Natural killer cell (primary cell): Measurements from ENCODE around the gene VSIG10L2. TPM values are rescaled to one million over a fixed set of nuclear protein-coding genes. Genes with fewer than 3 reads are reported as not detected.

Source experiments
- ATAC-seq, 3 donors: fragments of 150-1000 bp in 2 of 3; fragments of 200-7000 bp in 1 of 3; cut with Tn5 transposase; 1 replicate in 1 of 3; 2 replicates in 2 of 3; pipeline ENCODE4 v1.10.0; 2021; ENCODE audit warnings: mild to moderate bottlenecking in 2 of 3, moderate library complexity in 2 of 3
- DNase-seq, 2 donors: peaks; one replicate each; pipeline versions ENCODE4 v3.0.0 to v3.0.0-alpha.2; 2013 to 2021; ENCODE audit warnings: mixed read lengths in 1 of 2
- H3K27ac ChIP-seq: one replicate; pipeline ENCODE4 v1.5.1; 2013; ENCODE audit warnings: mild to moderate bottlenecking, low read length
- H3K27me3 ChIP-seq: one replicate; pipeline ENCODE4 v1.6.1; 2013; ENCODE audit warnings: low read length; ENCODE audit not compliant: control insufficient read depth, insufficient read depth
- H3K36me3 ChIP-seq: one replicate; pipeline ENCODE4 v1.6.1; 2013; ENCODE audit warnings: low read length; ENCODE audit not compliant: control insufficient read depth, insufficient read depth
- H3K4me1 ChIP-seq: one replicate; pipeline ENCODE4 v1.6.1; 2013; ENCODE audit warnings: low read length; ENCODE audit not compliant: control insufficient read depth, insufficient read depth
- H3K4me3 ChIP-seq: one replicate; pipeline ENCODE4 v1.5.1; 2013; ENCODE audit warnings: low read length
- H3K9me3 ChIP-seq: one replicate; pipeline ENCODE4 v1.6.1; 2013; ENCODE audit warnings: low read length; ENCODE audit not compliant: control insufficient read depth, insufficient read depth
- H3K27ac Mint-ChIP-seq, 2 donors: one replicate each; pipeline ENCODE4 v1.8.0; 2022; ENCODE audit warnings: mild to moderate bottlenecking in 2 of 2, mixed read lengths in 2 of 2, moderate library complexity in 1 of 2
- H3K27me3 Mint-ChIP-seq, 2 donors: one replicate each; pipeline ENCODE4 v1.8.0; 2022; ENCODE audit warnings: low read depth in 2 of 2, mixed read lengths in 2 of 2
- H3K36me3 Mint-ChIP-seq: one replicate; pipeline ENCODE4 v1.8.0; 2022; ENCODE audit warnings: mixed read lengths
- H3K4me1 Mint-ChIP-seq, 2 donors: one replicate each; pipeline ENCODE4 v1.8.0; 2022; ENCODE audit warnings: mixed read lengths in 2 of 2
- H3K4me3 Mint-ChIP-seq: one replicate; pipeline ENCODE4 v1.8.0; 2022; ENCODE audit warnings: mild to moderate bottlenecking, moderate library complexity, mixed read lengths
- H3K9me3 Mint-ChIP-seq, 2 donors: one replicate each; pipeline ENCODE4 v1.8.0; 2022; ENCODE audit warnings: mixed read lengths in 2 of 2
- WGBS: methylation state at CpG from one replicate; pipeline ENCODE4 v1.1.7; 2013; ENCODE audit warnings: missing lambda C conversion rate; ENCODE audit not compliant: insufficient coverage; 5-methylcytosine and 5-hydroxymethylcytosine counted together
- intact Hi-C: fragments of 100-400 bp; cut with micrococcal nuclease; formaldehyde crosslinking; loops from one replicate; pipeline ENCODE4 v1.14.2; 2022
- total RNA-seq, 4 donors: library from RNA; stranded (reverse); fragments of 120-200 nt in 1 of 4; gene quantifications; one replicate each; pipeline versions ENCODE4 v1.2.3 to v1.2.4, GENCODE V29; 2013 to 2022
- TF ChIP-seq, protein P1 (sequence below): fragments of 200-600 bp; IDR thresholded peaks from one replicate; pipeline ENCODE4 v1.8.0; 2022; ENCODE audit warnings: antibody characterized with exemption

Gene VSIG10L2
- total RNA-seq, 3 donors from 2014 or later (not counting 1 experiment from before 2014, with no cell fraction given), result not detected

- H3K9me3 ChIP-seq, result no peaks in the 10 kb centered on the region
- DNase-seq, result no peak
- intact Hi-C loops, result no loop called here
These were observed 8.5 kb downstream of the VSIG10L2 start for GRCh38 chr11:125954123-125954944.

DNA sequence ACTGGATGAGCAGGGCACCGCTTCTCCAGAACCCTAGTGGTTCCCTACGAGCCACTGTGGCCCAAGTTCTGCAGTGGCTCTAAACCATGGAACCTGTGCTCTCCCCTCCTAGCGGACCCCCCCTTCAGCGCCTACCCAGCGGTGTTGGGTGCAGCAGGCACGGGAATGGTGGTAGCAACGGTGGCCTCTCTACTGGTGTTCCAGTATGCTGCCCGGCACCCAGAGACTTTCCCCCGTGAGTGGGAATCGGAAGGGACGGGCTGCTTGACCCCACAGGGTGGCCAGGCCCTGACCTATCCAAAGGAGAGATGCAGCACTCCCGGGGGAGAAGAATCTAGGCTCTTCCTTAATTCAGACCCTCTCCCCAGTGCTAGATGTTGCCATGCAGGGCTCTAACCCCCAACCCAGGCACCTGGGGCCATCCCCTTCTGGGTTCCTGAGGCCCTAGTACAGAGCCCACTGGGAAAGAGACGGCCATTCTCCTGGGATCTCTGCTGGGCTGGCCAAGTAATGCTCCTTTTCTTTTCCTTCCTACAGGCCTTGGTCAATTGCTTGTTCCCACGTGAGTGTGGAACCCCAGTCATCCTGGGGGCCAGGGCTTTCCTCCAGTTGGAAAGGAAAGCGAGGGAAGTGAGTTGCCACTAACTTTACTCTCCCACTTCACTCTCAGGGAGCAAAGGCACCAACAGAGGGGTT, 9.2 kb downstream of the VSIG10L2 start:
- no peak for ATAC-seq
- H3K36me3 Mint-ChIP-seq, result no peaks in the 10 kb centered on the region
- TF ChIP-seq, protein P1, sequence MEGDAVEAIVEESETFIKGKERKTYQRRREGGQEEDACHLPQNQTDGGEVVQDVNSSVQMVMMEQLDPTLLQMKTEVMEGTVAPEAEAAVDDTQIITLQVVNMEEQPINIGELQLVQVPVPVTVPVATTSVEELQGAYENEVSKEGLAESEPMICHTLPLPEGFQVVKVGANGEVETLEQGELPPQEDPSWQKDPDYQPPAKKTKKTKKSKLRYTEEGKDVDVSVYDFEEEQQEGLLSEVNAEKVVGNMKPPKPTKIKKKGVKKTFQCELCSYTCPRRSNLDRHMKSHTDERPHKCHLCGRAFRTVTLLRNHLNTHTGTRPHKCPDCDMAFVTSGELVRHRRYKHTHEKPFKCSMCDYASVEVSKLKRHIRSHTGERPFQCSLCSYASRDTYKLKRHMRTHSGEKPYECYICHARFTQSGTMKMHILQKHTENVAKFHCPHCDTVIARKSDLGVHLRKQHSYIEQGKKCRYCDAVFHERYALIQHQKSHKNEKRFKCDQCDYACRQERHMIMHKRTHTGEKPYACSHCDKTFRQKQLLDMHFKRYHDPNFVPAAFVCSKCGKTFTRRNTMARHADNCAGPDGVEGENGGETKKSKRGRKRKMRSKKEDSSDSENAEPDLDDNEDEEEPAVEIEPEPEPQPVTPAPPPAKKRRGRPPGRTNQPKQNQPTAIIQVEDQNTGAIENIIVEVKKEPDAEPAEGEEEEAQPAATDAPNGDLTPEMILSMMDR, result no peak
- H3K27me3 Mint-ChIP-seq, result peaks cover 6 to 7% of the 10 kb centered on the region in 2 donors
- no peak for DNase-seq
- no peak overlapping the region for H3K4me3 Mint-ChIP-seq
- no peaks in the 10 kb centered on the region for H3K36me3 ChIP-seq
- no peaks in the 10 kb centered on the region for H3K4me1 ChIP-seq
- no peak overlapping the region for H3K4me3 ChIP-seq
- no peaks in the 10 kb centered on the region for H3K4me1 Mint-ChIP-seq
- no peaks in the 10 kb centered on the region for H3K9me3 Mint-ChIP-seq
- no peak overlapping the region for H3K27ac ChIP-seq
- H3K27me3 ChIP-seq, result no peaks in the 10 kb centered on the region
- no peak overlapping the region for H3K27ac Mint-ChIP-seq
- 86% methylated on average over 15 of the region's 15 CpGs for WGBS
- H3K9me3 ChIP-seq, result no peaks in the 10 kb centered on the region
- intact Hi-C loops, result no loop called here

More at GRCh38 chr11:125954123-125954944, 8.5 kb downstream of the VSIG10L2 start:
- H3K36me3 ChIP-seq, result no peaks in the 10 kb centered on the region
- H3K27me3 ChIP-seq, result no peaks in the 10 kb centered on the region
- WGBS, result 89% methylated on average over 20 of the region's 21 CpGs
- H3K9me3 Mint-ChIP-seq, result no peaks in the 10 kb centered on the region
- no peaks in the 10 kb centered on the region for H3K4me1 ChIP-seq
- no peak overlapping the region for H3K4me3 ChIP-seq
- no peaks in the 10 kb centered on the region for H3K4me1 Mint-ChIP-seq
- H3K27me3 Mint-ChIP-seq, result peaks cover 6 to 7% of the 10 kb centered on the region in 2 donors
- no peaks in the 10 kb centered on the region for H3K36me3 Mint-ChIP-seq
- TF ChIP-seq, protein P1, result no peak
- H3K4me3 Mint-ChIP-seq, result no peak overlapping the region
- no peak overlapping the region for H3K27ac Mint-ChIP-seq
- H3K27ac ChIP-seq, result no peak overlapping the region
- ATAC-seq, result no peak

GRCh38 chr11:125955856-125956255, 10.0 kb downstream of the VSIG10L2 start:
- H3K36me3 Mint-ChIP-seq, result no peaks in the 10 kb centered on the region
- Histone ChIP-seq H3K9me3 (no peaks in the 10 kb centered on the region), H3K27me3 (no peaks in the 10 kb centered on the region), H3K4me3 (no peak overlapping the region), H3K4me1 (no peaks in the 10 kb centered on the region), H3K36me3 (no peaks in the 10 kb centered on the region), H3K27ac (no peak overlapping the region)
- H3K4me1 Mint-ChIP-seq, result no peaks in the 10 kb centered on the region
- DNase-seq (no peak), ATAC-seq (no peak)
- WGBS, result 90% methylated on average over 2 of the region's 2 CpGs
- intact Hi-C loops, result no loop called here
- no peaks in the 10 kb centered on the region for H3K9me3 Mint-ChIP-seq
- TF ChIP-seq, protein P1, result no peak
- H3K27ac Mint-ChIP-seq, result no peak overlapping the region
- H3K4me3 Mint-ChIP-seq, result no peak overlapping the region
- peaks cover 6 to 7% of the 10 kb centered on the region in 2 donors for H3K27me3 Mint-ChIP-seq
